Smooth muscle cell (in vitro differentiated cells): Measurements from ENCODE around the gene SETDB2. TPM values are rescaled to one million over a fixed set of nuclear protein-coding genes. Genes with fewer than 3 reads are reported as not detected.

Experiments
- DNase-seq: peaks from one replicate; lab custom pipeline; 2025; ENCODE audit not compliant: unreplicated experiment; lab: John Stamatoyannopoulos, UW
- H2AFZ ChIP-seq: fragments of 200-600 bp; sonication (generic); 2 replicates; pipeline ENCODE4 v1.6.0; 2016; ENCODE audit warnings: antibody characterized with exemption, low read depth, mild to moderate bottlenecking
- H3F3A ChIP-seq: fragments of 200-600 bp; sonication (generic); 2 replicates; pipeline ENCODE4 v1.6.0; 2017; ENCODE audit warnings: antibody characterized with exemption, low read depth
- H3K27ac ChIP-seq: fragments of 200-600 bp; sonication (generic); 2 replicates; pipeline ENCODE4 v1.5.1; 2016; ENCODE audit warnings: low read depth, mild to moderate bottlenecking
- H3K27me3 ChIP-seq: fragments of 200-600 bp; sonication (generic); 2 replicates; pipeline ENCODE4 v1.6.1; 2016; ENCODE audit warnings: low read depth, mild to moderate bottlenecking
- H3K36me3 ChIP-seq: fragments of 200-600 bp; sonication (generic); 2 replicates; pipeline ENCODE4 v1.5.1; 2016; ENCODE audit warnings: low read depth
- H3K4me1 ChIP-seq: fragments of 200-600 bp; sonication (generic); 2 replicates; pipeline ENCODE4 v1.5.1; 2016; ENCODE audit warnings: low read depth
- H3K4me2 ChIP-seq: fragments of 200-600 bp; sonication (generic); 2 replicates; pipeline ENCODE4 v1.6.0; 2016; ENCODE audit warnings: mild to moderate bottlenecking
- H3K4me3 ChIP-seq: fragments of 200-600 bp; sonication (generic); 2 replicates; pipeline ENCODE4 v1.5.1; 2016; ENCODE audit warnings: mild to moderate bottlenecking
- H3K79me2 ChIP-seq: fragments of 200-600 bp; sonication (generic); 2 replicates; pipeline ENCODE4 v1.6.0; 2016; ENCODE audit warnings: low read depth, mild to moderate bottlenecking
- H3K9ac ChIP-seq: fragments of 200-600 bp; sonication (generic); 2 replicates; pipeline ENCODE4 v1.6.0; 2016; ENCODE audit warnings: low read depth
- H3K9me3 ChIP-seq: fragments of 200-600 bp; sonication (generic); replicated peaks from 2 replicates; pipeline ENCODE4 v1.5.1; 2016; ENCODE audit warnings: low read depth
- H4K20me1 ChIP-seq: fragments of 200-600 bp; sonication (generic); 2 replicates; pipeline ENCODE4 v1.6.0; 2016; ENCODE audit warnings: low read depth
- CTCF ChIP-seq: fragments of 200-600 bp; sonication (generic); IDR thresholded peaks from 2 replicates; pipeline ENCODE4 v1.5.1; 2017; ENCODE audit warnings: borderline replicate concordance, mild to moderate bottlenecking, antibody characterized with exemption; ENCODE audit not compliant: insufficient read depth, poor library complexity, severe bottlenecking
- WGBS: methylation state at CpG from one replicate; pipeline ENCODE4 v1.1.7; 2016; ENCODE audit warnings: low lambda C conversion rate; 5-methylcytosine and 5-hydroxymethylcytosine counted together
- polyA plus RNA-seq: library from polyadenylated mRNA; unstranded; fragments of >200 nt; fragmentation: Nextera tagmentation; extraction: Ambion mirVana; gene quantifications from 2 replicates; pipeline ENCODE4 v1.2.1, GENCODE V29; 2016
- total RNA-seq: library from RNA; depleted of rRNA; stranded (reverse); fragments of >200 nt; gene quantifications from 2 replicates; pipeline ENCODE4 v1.2.3, GENCODE V29; 2014

Gene SETDB2
- total and polyA plus RNA-seq, 2 experiments from 2014 or later = 3.5 to 4.9 TPM

- no peaks in the 10 kb centered on the region for H3K79me2 ChIP-seq
- H3K4me2 ChIP-seq = no peak overlapping the region
- no peaks in the 10 kb centered on the region for H3K9me3 ChIP-seq
- H3K4me1 ChIP-seq = no peaks in the 10 kb centered on the region
- no peak for DNase-seq
- H3K4me3 ChIP-seq = no peak overlapping the region
- no peak overlapping the region for H3K27ac ChIP-seq
- no peaks in the 10 kb centered on the region for H3K27me3 ChIP-seq
- H3K9ac ChIP-seq = no peak overlapping the region
- no peak overlapping the region for H2AFZ ChIP-seq
- no peaks in the 10 kb centered on the region for H3K36me3 ChIP-seq
- no peaks in the 10 kb centered on the region for H3F3A ChIP-seq
- 100% methylated on average over 1 of the region's 1 CpG for WGBS
- TF ChIP-seq CTCF = no peak
- no peaks in the 10 kb centered on the region for H4K20me1 ChIP-seq
Observed at GRCh38 chr13:49532593-49532992, 88.5 kb downstream of the SETDB2 start.

GRCh38 chr13:49533011-49533410, 88.9 kb downstream of the SETDB2 start:
- Histone ChIP-seq H3K27ac (no peak overlapping the region), H3F3A (no peaks in the 10 kb centered on the region), H3K9me3 (no peaks in the 10 kb centered on the region), H3K9ac (no peak overlapping the region), H3K36me3 (no peaks in the 10 kb centered on the region), H3K4me3 (no peak overlapping the region), H3K4me1 (no peaks in the 10 kb centered on the region), H3K4me2 (no peak overlapping the region), H3K27me3 (no peaks in the 10 kb centered on the region), H2AFZ (no peak overlapping the region), H3K79me2 (no peaks in the 10 kb centered on the region), H4K20me1 (no peaks in the 10 kb centered on the region)
- no peak for DNase-seq
- TF ChIP-seq CTCF = no peak

- H3K79me2 ChIP-seq = no peaks in the 10 kb centered on the region
- no peak for TF ChIP-seq CTCF
Observed at GRCh38 chr13:49533591-49534269, 89.7 kb downstream of the SETDB2 start.

More at GRCh38 chr13:49533591-49534269, 89.7 kb downstream of the SETDB2 start:
- Histone ChIP-seq H4K20me1 (no peaks in the 10 kb centered on the region), H3K4me3 (no peak overlapping the region), H3K4me1 (no peaks in the 10 kb centered on the region), H3K27ac (no peak overlapping the region), H3K9ac (no peak overlapping the region), H3K27me3 (no peaks in the 10 kb centered on the region), H3K4me2 (no peak overlapping the region), H3K9me3 (no peaks in the 10 kb centered on the region), H3F3A (no peaks in the 10 kb centered on the region), H3K36me3 (no peaks in the 10 kb centered on the region), H2AFZ (no peak overlapping the region)
- no peak for DNase-seq
- WGBS = 93% methylated on average over 7 of the region's 7 CpGs
